Measurements from ENCODE around the gene HIBADH.

HIBADH gene

DNA sequence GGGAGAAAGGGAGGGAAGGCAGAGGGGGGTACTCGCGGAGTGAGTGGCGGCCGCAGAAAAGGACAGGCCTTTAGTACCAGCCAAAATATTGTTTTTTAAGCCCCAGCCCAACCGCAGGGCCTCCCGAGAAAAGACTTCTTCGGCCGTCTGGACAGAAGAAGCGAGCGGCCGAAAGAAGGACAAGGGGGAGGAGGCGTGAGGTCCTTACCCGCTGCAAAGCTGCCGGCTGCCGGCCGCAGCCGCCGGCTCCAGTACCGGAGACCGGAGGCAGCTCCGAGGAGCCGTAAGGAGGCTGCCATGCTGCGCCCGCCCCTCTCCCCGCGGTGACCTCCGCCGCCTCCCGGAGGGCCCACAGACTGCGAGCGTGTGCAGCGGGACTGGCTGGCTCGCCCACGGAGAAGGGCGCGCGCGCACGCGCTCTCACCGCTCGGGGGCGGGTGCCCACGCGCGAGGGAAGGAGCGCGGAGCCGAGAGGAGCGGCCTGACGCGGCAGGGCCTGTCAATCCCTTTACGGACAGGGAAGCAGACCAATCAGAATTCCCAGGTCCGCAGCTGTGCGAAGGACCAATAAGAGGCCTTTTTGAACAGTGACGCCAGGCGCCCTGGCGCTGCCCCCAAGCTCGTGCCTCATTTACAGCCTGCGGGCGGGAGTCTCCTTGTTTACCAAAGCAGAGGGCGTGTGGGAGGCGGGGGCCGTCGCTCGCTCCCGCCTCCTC is at the start of gene HIBADH:
Gene HIBADH (minus strand): TSS at position 394 of the 716 bp plus-strand sequence. CDS start 95 bp downstream, at position 299.
- DNase-seq (ENCODE audit: low read depth) = peak; percentile 96

- no peak for DNase-seq (ENCODE audit: low read depth)
These were observed 49.5 kb upstream of the HIBADH start for GRCh38 chr7:27712217-27712616.

DNA sequence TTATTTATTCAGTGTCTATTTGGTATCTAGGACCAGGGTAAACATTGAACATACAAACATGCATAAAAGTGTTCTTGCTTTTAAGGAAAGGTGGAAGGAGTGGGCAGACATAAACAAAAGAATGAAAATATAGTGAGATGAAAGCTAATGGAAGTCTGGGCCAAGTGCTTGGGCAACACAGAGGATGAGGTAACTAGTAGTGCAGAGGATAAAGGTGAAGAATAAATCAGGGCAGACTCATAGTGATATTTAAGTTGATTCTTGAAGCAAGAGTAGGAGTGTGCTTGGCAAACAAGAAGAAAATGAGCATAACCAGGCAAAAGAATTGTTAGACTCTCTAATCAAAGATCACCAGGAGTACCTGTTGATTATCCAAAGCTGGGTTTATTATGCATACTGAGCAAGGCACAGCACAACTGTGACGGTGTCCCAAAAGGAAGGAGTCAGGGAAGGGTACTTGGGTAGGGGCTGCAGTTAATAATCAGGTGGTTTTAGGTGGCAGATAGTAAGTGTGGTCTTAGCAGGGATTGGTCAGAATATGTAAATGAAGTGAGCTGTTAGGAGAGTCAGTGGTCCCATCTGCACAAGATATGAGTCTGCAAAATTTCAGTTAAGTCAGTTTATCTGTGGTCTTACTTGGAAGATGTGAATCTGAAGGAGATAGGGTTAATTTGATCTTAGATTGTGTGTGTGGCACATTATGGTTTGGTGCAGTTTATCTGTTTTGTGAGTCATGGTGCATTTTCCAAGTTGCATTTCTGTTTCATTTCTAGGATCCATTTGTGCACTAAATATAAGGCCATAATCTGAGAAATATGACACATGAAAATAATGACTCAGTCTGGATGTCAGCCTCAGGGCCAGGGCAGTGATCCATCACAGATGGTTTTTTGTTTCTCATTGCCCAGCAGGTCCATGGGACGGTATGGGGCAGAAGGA is 46.7 kb upstream of the HIBADH start:
- DNase-seq (ENCODE audit: low read depth) = no peak

GRCh38 chr7:27708485-27708884 is 45.8 kb upstream of the HIBADH start:
- DNase-seq (ENCODE audit: low read depth) = no peak

DNA sequence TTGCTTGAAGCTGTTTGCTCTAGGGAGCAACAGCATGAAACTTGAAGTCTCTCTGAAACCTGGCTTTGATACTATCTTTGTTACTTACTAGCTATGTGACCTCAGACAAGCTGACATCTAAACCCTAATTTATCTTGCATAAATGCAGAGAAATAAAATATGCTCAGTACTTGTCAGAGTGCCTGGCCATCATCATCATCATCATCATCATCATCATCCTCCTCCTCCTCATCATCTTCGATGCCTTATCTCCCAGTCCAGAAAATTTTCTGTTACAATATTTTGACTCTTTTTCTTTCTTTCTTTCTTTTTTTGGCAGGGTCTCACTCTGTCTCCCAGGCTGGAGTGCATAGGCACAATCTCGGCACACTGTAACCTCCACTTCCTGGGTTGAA is 42.5 kb upstream of the HIBADH start:
- DNase-seq (ENCODE audit: low read depth) = no peak

DNA sequence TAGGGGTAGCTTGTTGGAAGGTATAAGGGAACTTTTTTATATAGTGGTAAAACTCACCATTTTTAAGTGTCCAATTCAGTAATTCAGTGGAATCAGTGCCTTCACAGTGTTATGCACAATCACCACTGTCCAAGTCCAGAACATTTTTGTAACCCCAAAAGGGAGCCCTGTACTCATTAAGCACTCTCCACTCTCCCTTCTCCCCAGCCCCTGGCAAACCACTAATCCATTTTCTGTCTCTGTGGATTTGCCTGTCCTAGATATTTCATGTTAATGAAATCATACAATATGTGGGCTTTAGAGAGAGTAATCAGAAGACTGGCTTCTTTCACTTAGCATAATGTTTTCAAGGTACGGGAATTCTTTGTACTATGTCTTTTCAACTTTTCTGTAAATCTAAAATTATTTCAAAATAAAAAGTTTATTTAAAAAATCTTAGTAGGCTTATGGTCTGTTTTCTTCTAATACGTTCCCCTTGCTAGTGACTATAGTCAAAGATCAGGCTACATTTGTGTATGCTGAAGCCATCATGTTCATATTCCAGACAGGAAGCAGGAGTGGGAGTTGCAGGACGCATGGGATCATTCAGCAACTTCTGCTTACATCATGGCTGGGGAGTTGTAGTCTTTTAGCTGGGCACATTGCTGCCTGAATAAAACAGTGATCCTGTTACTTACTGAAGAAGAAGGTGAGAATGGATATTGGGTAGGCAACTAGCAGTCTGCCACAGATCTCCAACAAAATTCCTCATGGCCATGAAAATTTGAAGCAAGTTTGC is 41.9 kb upstream of the HIBADH start:
- DNase-seq (ENCODE audit: low read depth) = no peak

DNA sequence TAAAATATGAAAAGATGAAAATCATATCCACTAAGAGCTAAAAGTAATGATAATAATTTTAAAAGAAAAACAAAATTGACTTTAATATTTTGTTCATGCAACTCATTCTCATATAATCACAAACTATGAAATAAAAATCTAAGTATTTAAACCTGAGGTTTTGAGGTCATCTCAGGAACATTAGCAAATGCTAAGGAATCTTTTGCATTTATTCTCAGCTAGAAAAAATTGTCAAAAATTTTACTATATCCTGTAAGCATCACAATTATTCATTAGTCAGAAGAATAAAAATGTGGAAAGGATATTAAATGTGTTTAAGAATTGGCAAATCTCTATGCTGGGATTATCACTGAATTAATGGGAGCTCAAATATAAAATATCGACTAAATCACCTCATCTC is 40.5 kb upstream of the HIBADH start:
- no peak for DNase-seq (ENCODE audit: low read depth)

DNA sequence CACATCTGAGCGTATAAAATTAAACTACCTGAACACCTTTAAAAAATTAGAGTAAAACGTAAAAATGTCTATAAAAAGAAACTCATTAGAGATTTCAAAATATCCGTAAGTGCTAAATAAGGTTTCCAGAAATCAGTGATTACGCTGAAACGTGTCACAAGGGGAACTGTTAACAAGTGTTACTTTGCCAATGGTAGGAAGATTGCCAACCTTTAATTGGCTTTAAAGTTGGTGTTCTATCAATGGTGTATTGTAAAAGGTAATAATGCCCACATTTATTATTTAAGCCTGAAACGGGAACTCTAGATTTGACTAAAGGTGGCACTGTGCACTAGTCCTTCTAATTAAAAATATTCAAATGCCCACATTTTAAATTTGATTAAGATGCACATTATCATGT is 37.8 kb upstream of the HIBADH start:
- DNase-seq (ENCODE audit: low read depth) = no peak

DNA sequence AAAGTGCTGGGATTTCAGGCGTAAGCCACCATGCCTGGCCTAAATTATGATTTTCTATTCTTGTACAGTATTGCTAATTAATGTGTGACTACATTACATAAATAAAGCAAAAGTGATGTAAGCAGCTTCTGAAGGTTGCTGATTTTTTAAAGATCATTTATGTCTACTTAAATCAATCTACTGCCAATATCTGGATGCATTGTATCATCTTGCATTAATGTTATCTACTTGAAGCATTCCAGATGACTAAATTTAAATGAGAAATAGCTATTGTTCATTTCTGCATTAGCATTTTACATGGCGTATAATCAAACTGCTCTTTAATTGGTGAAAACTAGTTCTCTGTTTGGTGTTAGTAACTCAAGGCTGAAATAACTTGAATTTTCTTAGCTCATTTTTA is 37.1 kb upstream of the HIBADH start:
- DNase-seq (ENCODE audit: low read depth) = no peak

DNA sequence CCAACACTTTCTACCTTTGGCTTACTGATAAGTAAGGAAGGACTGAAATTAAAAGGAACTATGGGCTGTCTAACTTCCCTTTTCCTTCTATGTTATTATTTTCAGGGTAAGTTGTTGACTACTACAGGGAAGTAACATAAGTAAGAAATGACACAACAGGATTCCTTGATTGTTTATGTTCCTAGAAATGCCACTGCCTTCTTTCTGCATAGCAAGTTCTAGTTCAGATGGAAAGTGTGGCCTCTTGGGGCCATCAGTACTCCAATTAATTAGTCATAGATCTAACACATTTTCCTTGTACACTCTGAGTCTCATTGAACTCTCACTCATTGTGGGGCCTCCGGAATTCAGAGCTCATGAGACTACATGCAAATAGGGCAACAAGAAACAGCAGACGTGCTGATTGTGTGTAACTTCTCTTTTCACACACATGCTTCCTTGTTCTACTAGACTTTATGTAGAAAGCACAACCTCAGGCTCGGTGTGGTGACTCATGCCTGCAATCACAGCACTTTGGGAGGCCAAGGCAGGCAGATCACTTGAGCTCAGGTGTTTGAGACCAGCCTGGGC is 35.3 kb upstream of the HIBADH start:
- no peak for DNase-seq (ENCODE audit: low read depth)

DNA sequence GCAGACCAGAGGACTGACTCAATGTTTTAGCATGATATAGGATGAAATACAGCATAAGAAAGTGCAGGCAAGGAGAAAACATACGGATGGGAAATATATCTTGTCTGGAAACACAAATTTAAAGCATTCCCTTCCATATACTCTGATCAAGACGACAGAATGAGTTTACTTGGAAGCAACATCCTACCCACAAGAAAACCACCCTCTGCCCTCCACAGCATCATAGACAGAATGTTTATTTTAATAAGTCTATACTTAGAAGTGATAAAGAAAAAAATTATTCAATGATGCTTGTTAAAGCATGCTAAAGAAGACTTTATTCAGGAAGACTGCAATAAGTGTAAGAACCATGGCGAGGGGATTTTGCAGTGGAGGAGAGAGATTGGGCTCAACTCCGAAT is 32.4 kb upstream of the HIBADH start:
- no peak for DNase-seq (ENCODE audit: low read depth)

- DNase-seq (ENCODE audit: low read depth) = no peak
These were observed 31.1 kb upstream of the HIBADH start for GRCh38 chr7:27693794-27694193.

DNA sequence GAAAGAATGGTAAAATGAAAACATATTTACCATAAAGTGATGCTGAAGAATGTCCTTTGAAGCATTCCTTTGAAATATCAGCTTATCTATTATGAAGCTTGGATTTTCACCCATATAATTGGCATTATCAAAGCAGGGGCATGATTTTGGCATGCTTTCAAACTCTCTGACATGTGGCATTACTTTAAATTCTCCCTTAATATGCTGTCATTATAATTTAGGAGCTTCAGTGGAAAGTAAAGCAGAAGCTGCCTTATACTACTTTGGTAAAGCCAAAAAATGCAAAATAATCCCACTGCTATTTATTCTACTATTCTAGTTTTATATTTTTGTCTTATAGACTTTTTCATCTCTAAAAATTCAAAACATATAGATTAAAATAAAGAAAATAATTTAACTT is 28.0 kb upstream of the HIBADH start:
- no peak for DNase-seq (ENCODE audit: low read depth)

GRCh38 chr7:27689591-27690164 is 27.0 kb upstream of the HIBADH start:
- DNase-seq (ENCODE audit: low read depth) = no peak

- DNase-seq (ENCODE audit: low read depth) = no peak
These were observed 26.5 kb upstream of the HIBADH start for GRCh38 chr7:27689150-27689549.

DNA sequence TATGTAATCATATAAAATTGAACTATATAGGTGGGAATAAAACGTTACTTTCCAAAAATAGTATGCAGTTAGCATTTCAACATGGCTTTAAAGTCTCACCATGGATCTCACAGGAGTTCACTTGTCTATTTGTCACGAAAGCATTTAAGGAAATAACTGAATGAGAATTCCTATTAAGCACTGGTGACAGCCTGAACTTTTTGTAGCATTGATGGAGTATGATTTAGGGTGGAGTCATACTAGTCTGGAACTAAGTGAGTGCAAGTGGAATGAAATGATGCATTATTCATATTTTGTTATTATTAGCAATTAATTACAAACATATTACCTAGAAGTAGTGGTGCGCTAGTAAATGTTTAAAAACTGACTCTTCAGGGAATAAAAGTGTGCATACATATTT is 26.0 kb upstream of the HIBADH start:
- DNase-seq (ENCODE audit: low read depth) = no peak

DNA sequence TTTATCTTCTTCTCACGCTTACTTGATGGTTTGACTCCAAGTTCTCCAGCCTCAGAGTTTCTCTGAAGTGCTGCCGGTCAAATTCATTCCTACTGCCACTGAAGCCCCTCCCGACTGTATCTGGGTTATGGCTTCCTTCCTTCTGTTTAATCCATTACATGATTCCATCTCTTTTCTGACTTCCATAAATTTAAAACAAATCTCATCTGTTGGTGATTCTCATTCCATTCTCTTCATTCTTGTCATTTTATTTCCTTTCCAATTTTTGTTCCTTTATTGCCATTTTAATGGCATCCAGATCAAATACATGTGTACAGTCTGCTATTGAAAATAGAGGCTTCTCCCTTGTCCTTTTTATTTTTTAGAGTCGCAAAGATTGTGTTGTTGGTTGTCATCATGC is 25.4 kb upstream of the HIBADH start:
- DNase-seq (ENCODE audit: low read depth) = no peak

- DNase-seq (ENCODE audit: low read depth) = no peak
These were observed 23.6 kb upstream of the HIBADH start for GRCh38 chr7:27686315-27686714.

DNA sequence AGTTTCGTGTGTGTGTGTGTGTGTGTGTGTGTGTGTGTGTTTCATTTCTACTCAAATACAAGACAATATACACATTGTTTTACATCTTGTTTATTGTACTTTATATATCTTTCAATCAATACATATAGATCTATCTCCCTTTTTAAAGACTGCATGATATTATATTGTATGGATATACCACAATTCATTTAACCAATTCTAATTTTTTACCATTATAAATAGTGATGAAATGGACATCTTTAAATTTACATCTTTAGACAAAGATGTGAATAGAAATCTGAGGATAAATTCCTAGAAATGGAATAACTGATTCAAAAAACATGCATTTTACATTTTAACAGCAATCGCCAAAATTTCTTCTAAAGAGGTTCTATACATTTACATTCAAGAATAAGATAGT is 23.2 kb upstream of the HIBADH start:
- no peak for DNase-seq (ENCODE audit: low read depth)

GRCh38 chr7:27685209-27685608 is 22.5 kb upstream of the HIBADH start:
- DNase-seq (ENCODE audit: low read depth) = no peak

DNA sequence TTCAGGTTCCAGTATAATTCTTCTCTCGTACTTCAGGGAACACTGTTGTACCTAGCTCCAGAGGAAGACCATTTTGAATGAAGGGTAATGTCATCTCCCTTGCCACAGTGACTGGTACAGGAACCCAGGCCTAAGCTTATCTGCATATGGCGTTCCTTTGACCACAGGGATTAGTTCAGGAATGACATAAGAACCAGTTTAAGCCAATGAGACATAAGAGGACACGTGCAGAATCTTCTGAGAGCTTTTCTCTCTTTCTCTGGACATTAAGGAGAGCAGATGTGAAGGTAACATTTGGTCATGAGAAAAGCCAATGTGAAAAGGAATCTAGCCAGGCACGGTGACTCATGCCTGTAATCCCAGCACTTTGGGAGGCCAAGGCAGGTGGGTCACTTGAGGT is 21.8 kb upstream of the HIBADH start:
- no peak for DNase-seq (ENCODE audit: low read depth)

DNA sequence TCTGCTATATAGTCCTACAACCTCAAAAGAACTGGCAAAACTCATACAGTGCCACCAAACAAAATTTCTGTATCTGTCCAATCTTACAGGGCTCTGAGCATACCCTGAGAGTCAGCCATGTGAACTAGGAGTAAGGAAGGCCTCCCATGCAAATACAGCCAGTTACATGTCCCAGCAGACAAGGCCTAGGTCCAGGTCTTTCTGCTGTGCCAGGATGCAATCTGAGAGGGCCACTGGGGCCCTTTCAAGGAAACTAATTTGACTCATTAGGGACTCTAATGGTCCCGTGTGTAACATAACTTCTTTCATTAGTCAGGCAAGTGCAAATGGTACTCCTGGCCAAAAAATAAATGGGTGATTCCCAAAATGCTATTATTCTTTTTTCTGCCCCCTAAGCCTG is 17.9 kb upstream of the HIBADH start:
- DNase-seq (ENCODE audit: low read depth) = no peak

Measured in T-helper 22 cell (primary cell).